ENCODE measurements around the gene WDR18. TPM values are rescaled to one million over a fixed set of nuclear protein-coding genes. Genes with fewer than 3 reads are reported as not detected.
"Not testable (repeated sequence)": the region's sequence is repeated elsewhere in the genome, so short reads cannot be mapped to it uniquely, and the experiment has no call there.

The WDR18 gene
- polyA plus RNA-seq, 1 donor from 2014 or later, result 64.9 TPM

DNA sequence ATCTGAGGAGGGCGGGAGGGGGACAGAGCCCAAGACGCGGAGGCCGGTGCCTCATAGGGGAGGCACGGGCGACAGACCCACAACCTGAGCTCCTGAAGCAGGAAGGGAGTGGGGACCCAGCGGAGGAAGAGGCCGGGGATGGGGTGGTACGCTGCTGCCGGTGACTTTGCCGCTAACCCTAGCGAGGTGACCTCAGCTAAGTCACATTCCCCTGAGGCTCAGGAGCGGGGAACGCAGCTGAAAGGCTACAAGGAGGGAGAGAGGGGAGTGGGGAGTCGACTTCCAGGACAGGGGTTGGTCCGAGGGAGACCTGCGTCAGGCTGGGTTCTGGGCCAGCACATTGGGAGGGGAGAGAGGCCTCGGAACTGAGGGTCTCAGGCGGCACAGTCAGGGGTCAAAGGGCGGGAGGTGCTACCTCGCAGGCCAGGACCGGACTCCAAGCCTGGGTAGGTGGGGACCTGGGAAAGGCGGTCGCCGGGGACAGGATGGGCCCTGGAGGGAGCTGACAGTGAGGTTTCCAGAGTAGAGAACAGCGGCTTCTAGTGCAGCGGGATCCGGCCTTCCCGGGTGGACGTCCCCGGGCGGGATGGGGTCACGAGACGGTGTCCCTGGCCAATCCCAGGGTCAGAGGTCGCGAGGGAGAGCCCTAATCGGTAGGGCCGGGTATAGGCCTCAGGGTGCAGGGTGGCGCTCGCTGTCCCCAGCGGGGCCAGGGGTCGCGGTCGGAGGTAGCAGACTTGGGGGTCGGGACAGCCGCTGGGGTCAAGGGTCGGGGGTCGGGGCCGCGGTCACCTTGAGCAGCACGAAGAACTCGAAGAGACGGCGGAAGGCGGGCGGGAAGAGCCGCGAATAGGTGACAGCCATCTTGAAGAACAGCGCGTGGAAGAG is 36.1 kb downstream of the WDR18 start:
- peaks cover 12% of the 10 kb centered on the region for H4K20me1 ChIP-seq (ENCODE audit: insufficient read depth)
- TF ChIP-seq RAD21 (conservative IDR thresholded peaks at IDR 0.05), result no peak
- no peak for TF ChIP-seq TAF1 (IDR thresholded peaks at IDR 0.05; ENCODE audit: low read depth)
- no peak for TF ChIP-seq EP300 (conservative IDR thresholded peaks at IDR 0.05; ENCODE audit: poor library complexity, severe bottlenecking)
- TF ChIP-seq, protein P1, sequence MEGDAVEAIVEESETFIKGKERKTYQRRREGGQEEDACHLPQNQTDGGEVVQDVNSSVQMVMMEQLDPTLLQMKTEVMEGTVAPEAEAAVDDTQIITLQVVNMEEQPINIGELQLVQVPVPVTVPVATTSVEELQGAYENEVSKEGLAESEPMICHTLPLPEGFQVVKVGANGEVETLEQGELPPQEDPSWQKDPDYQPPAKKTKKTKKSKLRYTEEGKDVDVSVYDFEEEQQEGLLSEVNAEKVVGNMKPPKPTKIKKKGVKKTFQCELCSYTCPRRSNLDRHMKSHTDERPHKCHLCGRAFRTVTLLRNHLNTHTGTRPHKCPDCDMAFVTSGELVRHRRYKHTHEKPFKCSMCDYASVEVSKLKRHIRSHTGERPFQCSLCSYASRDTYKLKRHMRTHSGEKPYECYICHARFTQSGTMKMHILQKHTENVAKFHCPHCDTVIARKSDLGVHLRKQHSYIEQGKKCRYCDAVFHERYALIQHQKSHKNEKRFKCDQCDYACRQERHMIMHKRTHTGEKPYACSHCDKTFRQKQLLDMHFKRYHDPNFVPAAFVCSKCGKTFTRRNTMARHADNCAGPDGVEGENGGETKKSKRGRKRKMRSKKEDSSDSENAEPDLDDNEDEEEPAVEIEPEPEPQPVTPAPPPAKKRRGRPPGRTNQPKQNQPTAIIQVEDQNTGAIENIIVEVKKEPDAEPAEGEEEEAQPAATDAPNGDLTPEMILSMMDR (IDR thresholded peaks at IDR 0.05; ENCODE audit: poor library complexity, severe bottlenecking), result no peak
- no peak for TF ChIP-seq SMC3 (conservative IDR thresholded peaks at IDR 0.05; ENCODE audit: poor library complexity)
- TF ChIP-seq MXI1 (conservative IDR thresholded peaks at IDR 0.05; ENCODE audit: poor library complexity, severe bottlenecking), result no peak
- TF ChIP-seq EZH2 (IDR thresholded peaks at IDR 0.05; ENCODE audit: borderline replicate concordance, insufficient read depth, low read length, poor library complexity, severe bottlenecking), result no peak
- no peaks in the 10 kb centered on the region for H3K27me3 ChIP-seq (ENCODE audit: insufficient read depth, low read depth, low read length)
- peak overlapping the region; percentile 95 for H3K4me2 ChIP-seq (ENCODE audit: low read length)
- H2AFZ ChIP-seq (ENCODE audit: low read depth, low read length), result no peak overlapping the region
- H3K79me2 ChIP-seq (replicated peaks; ENCODE audit: insufficient read depth, low read length), result peaks cover 43% of the 10 kb centered on the region
- H3K9me2 ChIP-seq (ENCODE audit: insufficient read depth, low read length), result no peaks in the 10 kb centered on the region
- no peaks in the 10 kb centered on the region for H3K36me3 ChIP-seq (ENCODE audit: insufficient read depth, low read length)
- H3K9ac ChIP-seq (ENCODE audit: low read length), result peak overlapping the region; percentile 85
- no peaks in the 10 kb centered on the region for H3K9me3 ChIP-seq (ENCODE audit: low read length)
- peak overlapping the region; percentile 95 for H3K4me3 ChIP-seq (ENCODE audit: low read length)
- H3F3A ChIP-seq (ENCODE audit: insufficient read depth, low read length, poor library complexity, severe bottlenecking), result no peaks in the 10 kb centered on the region
- H3K27ac ChIP-seq (ENCODE audit: low read length), result peak overlapping the region; percentile 87

DNA sequence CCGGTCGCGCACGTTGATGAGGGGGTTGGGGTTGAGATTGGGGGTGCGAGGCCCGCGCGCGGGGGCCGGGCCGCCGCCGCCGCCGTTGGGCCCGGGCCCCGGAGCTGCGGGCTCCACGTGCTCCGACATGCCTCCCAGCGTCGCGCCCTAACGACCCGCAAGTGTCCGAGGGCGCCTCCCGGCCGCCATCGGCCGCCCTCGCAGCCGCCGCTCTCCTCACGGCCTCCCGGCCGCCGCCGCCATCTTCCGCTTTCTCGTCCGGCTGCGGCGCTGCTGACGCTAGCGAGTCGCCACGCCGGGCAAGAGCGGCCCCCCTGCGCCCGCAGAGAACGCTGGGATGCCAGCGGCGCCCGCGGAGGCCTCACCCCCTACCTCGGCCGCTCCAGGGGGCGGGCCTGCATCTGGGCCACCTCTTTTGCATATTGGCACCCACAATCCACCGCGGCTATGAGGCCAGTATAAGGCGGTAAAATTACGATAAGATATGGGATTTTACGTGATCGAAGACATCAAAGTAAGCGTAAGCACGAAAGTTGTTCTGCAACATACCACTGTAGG is 36.8 kb downstream of the WDR18 start, which contains the start of gene TMEM259:
TMEM259 (minus strand) TSS at position 256 of the 558 bp plus-strand sequence; CDS start at position 129, 127 bp downstream.
- H3K36me3 ChIP-seq (ENCODE audit: insufficient read depth, low read length), result no peaks in the 10 kb centered on the region
- H2AFZ ChIP-seq (ENCODE audit: low read depth, low read length), result no peak within 1 kb of the TSS
- no peaks in the 10 kb centered on the region for H3F3A ChIP-seq (ENCODE audit: insufficient read depth, low read length, poor library complexity, severe bottlenecking)
- TF ChIP-seq RAD21 (conservative IDR thresholded peaks at IDR 0.05) (peak; percentile 24), POLR2AphosphoS5 (IDR thresholded peaks at IDR 0.05) (peak; percentile 88), EZH2 (IDR thresholded peaks at IDR 0.05; ENCODE audit: borderline replicate concordance, insufficient read depth, low read length, poor library complexity, severe bottlenecking) (no peak), MXI1 (conservative IDR thresholded peaks at IDR 0.05; ENCODE audit: poor library complexity, severe bottlenecking) (peak; percentile 96), EP300 (conservative IDR thresholded peaks at IDR 0.05; ENCODE audit: poor library complexity, severe bottlenecking) (no peak), TAF1 (IDR thresholded peaks at IDR 0.05; ENCODE audit: low read depth) (peak; percentile 84), SMC3 (conservative IDR thresholded peaks at IDR 0.05; ENCODE audit: poor library complexity) (no peak)
- TF ChIP-seq, protein P2, sequence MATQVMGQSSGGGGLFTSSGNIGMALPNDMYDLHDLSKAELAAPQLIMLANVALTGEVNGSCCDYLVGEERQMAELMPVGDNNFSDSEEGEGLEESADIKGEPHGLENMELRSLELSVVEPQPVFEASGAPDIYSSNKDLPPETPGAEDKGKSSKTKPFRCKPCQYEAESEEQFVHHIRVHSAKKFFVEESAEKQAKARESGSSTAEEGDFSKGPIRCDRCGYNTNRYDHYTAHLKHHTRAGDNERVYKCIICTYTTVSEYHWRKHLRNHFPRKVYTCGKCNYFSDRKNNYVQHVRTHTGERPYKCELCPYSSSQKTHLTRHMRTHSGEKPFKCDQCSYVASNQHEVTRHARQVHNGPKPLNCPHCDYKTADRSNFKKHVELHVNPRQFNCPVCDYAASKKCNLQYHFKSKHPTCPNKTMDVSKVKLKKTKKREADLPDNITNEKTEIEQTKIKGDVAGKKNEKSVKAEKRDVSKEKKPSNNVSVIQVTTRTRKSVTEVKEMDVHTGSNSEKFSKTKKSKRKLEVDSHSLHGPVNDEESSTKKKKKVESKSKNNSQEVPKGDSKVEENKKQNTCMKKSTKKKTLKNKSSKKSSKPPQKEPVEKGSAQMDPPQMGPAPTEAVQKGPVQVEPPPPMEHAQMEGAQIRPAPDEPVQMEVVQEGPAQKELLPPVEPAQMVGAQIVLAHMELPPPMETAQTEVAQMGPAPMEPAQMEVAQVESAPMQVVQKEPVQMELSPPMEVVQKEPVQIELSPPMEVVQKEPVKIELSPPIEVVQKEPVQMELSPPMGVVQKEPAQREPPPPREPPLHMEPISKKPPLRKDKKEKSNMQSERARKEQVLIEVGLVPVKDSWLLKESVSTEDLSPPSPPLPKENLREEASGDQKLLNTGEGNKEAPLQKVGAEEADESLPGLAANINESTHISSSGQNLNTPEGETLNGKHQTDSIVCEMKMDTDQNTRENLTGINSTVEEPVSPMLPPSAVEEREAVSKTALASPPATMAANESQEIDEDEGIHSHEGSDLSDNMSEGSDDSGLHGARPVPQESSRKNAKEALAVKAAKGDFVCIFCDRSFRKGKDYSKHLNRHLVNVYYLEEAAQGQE (IDR thresholded peaks at IDR 0.05; ENCODE audit: borderline replicate concordance), result peak; percentile 51
- TF ChIP-seq, protein P1 (IDR thresholded peaks at IDR 0.05; ENCODE audit: poor library complexity, severe bottlenecking), result peak; percentile 37
- peak within 1 kb of the TSS; percentile 95 for H3K4me2 ChIP-seq (ENCODE audit: low read length)
- no peaks in the 10 kb centered on the region for H3K9me3 ChIP-seq (ENCODE audit: low read length)
- peak within 1 kb of the TSS; percentile 87 for H3K27ac ChIP-seq (ENCODE audit: low read length)
- H3K9ac ChIP-seq (ENCODE audit: low read length), result peak within 1 kb of the TSS; percentile 85
- no peaks in the 10 kb centered on the region for H3K27me3 ChIP-seq (ENCODE audit: insufficient read depth, low read depth, low read length)
- peak within 1 kb of the TSS; percentile 95 for H3K4me3 ChIP-seq (ENCODE audit: low read length)
- no peaks in the 10 kb centered on the region for H3K9me2 ChIP-seq (ENCODE audit: insufficient read depth, low read length)
- peaks cover 12% of the 10 kb centered on the region for H4K20me1 ChIP-seq (ENCODE audit: insufficient read depth)
- H3K79me2 ChIP-seq (replicated peaks; ENCODE audit: insufficient read depth, low read length), result peaks cover 40% of the 10 kb centered on the region

DNA sequence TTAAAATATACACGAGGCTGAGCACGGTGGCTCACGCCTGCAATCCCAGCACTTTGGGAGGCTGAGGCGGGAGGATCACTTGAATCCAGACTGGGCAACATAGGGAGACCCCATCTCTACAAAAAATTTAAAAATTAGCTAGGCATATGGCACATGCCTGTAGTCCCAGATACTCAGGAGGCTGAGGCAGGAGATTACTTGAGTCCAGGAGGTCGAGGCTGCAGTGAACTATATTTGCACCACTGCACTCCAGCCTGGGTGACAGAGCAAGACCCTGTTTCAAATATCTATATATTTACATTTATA is 39.7 kb downstream of the WDR18 start:
- H3K9me2 ChIP-seq (ENCODE audit: insufficient read depth, low read length); H3K9me3 ChIP-seq (ENCODE audit: low read length); H3K27me3 ChIP-seq (ENCODE audit: insufficient read depth, low read depth, low read length); H3K27ac ChIP-seq (ENCODE audit: low read length); H3K9ac ChIP-seq (ENCODE audit: low read length); H3K36me3 ChIP-seq (ENCODE audit: insufficient read depth, low read length); H3K4me3 ChIP-seq (ENCODE audit: low read length); H4K20me1 ChIP-seq (ENCODE audit: insufficient read depth); H3F3A ChIP-seq (ENCODE audit: insufficient read depth, low read length, poor library complexity, severe bottlenecking); H2AFZ ChIP-seq (ENCODE audit: low read depth, low read length); H3K4me2 ChIP-seq (ENCODE audit: low read length): not testable (repeated sequence)
- peaks cover 40% of the 10 kb centered on the region for H3K79me2 ChIP-seq (replicated peaks; ENCODE audit: insufficient read depth, low read length)
